GM12873 (cell line): Measurements from ENCODE around the gene CFAP20DC.

ENCODE experiments used
- TF ChIP-seq, protein P1 (sequence below): IDR thresholded peaks from 2 replicates; pipeline ENCODE4 v1.5.1; 2012; ENCODE audit warnings: low read depth, mild to moderate bottlenecking, moderate library complexity, low read length, control low read depth; ENCODE audit not compliant: insufficient read depth; ENCODE audit errors: missing control alignments

The CFAP20DC gene

DNA sequence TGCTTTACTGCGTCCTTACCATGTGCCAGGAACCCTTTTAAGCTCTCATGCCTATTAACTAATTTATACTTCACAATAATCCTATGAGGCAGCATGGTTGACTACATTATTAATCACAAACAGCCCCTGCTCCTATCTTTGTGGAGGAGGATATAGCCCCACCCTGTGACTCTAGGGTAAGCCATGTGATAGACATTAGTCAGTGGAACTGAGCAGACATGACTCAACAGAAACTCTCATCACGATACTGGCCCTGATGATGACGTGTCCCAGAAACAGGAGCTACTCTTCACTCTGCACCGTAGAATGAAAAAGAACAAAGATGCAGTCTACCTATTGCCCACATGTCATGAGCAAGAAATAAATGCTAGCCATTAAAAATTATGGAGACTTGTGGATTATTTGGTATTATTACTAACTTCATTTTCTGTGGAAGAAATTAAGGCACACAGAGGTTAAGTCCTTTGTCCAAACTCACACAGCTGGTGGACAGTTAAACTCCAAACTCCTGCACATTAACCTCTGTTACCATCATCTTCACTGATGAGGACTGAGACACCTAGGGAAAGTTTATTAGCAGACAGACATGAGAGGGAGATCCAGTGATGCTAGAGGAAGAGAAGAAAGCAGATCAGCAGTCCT is 51.2 kb downstream of the CFAP20DC start:
- TF ChIP-seq, protein P1, sequence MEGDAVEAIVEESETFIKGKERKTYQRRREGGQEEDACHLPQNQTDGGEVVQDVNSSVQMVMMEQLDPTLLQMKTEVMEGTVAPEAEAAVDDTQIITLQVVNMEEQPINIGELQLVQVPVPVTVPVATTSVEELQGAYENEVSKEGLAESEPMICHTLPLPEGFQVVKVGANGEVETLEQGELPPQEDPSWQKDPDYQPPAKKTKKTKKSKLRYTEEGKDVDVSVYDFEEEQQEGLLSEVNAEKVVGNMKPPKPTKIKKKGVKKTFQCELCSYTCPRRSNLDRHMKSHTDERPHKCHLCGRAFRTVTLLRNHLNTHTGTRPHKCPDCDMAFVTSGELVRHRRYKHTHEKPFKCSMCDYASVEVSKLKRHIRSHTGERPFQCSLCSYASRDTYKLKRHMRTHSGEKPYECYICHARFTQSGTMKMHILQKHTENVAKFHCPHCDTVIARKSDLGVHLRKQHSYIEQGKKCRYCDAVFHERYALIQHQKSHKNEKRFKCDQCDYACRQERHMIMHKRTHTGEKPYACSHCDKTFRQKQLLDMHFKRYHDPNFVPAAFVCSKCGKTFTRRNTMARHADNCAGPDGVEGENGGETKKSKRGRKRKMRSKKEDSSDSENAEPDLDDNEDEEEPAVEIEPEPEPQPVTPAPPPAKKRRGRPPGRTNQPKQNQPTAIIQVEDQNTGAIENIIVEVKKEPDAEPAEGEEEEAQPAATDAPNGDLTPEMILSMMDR = no peak

DNA sequence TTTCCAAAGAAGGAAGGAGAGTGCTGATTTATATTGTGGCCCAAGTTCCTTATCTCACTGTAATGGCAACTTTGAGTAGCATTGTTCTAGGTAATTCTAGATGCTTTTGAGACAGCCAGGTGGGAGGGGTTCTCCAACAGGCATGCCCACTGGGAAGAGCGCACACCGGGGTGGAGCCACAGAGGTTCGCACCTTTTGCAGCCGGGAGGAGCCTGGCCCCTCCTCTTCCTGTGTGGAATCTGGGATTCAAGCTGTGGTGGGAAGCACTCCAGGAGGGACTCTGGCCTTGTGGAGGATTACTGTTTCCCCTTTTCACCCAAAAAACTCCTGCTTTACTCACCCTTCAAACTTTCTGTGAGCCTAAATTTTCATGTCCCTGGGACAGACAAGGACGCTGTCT is 53.1 kb downstream of the CFAP20DC start:
- TF ChIP-seq, protein P1 = no peak

DNA sequence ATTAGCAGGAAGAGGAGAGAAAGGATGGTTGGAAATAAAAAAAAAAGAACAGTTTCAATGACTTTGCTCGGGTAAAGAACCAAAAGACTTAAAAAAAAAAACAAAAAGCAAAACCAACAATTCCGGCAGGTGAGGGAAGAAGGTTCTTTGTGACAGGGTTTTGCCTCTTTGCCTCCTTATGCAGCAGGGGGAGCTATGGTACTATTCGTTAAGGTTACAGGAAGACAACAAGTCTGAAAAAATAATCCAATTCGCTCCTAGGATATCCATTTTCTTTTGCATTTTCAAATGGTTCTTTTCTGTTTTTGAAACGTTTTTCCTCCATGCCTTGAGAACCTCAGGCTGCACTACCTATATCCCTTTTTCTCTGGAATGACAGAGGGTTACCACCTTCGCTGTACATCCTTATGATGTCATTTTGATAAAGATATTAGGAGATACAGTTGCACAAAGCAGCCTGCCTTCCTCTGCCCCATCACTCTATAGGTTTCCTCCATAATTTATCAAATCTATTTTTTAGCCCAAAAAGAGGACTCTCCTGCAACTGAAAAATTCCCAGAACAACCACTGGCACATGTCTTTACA is 55.0 kb downstream of the CFAP20DC start:
- TF ChIP-seq, protein P1 = peak; percentile 74

DNA sequence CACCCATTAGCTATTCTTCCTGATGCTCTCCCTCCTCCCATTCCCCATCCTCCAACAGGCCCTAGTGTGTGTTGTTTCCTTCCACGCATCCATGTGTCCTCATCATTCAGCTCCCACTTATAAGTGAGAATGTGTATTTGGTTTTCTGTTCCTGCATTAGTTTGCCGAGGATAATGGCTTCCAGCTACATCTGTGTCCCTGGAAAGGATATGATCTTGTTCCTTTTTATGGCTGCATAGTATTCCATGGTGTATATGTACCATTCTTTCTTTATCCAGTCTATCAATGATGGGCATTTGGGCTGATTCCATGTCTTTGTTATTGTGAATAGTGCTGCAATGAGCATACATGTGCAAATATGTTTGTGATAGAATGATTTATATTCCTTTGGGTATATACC is 56.3 kb downstream of the CFAP20DC start:
- TF ChIP-seq, protein P1 = no peak

DNA sequence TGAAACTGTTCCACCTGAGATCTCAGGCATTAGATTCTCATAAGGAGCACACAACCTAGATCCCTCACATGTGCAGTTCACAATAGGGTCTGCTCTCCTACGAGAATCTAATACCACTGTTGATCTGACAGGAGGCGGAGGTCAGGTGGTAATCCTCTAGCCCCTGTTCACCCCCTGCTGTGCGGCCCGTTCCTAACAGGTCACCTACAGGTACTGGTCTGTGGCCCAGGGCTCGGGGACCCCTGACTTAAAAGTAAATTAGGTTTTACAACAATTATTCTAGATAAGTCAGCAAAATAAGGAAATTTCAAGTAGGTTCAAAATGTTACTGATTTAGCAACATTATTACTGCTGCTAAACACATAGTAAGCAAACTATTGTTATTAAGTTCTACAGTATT is 58.2 kb downstream of the CFAP20DC start:
- TF ChIP-seq, protein P1 = no peak

DNA sequence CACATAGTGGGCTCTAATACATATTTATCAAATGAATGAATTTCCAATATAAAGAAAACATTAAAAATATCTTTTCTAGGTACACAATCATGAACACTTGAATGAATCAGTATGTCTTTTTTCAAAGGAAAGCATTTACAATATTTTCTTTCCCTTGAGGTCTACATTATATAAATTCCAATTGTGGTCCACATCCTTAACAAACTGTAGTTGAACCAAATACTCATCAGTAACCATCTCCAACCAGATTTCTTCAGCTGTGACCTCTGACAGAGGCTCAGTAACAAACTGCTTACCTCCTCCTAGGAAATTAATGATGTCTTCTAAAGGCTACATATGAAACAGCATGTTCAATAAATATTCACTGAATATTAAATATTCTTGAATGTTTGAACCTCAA is 58.8 kb downstream of the CFAP20DC start:
- TF ChIP-seq, protein P1 = no peak

DNA sequence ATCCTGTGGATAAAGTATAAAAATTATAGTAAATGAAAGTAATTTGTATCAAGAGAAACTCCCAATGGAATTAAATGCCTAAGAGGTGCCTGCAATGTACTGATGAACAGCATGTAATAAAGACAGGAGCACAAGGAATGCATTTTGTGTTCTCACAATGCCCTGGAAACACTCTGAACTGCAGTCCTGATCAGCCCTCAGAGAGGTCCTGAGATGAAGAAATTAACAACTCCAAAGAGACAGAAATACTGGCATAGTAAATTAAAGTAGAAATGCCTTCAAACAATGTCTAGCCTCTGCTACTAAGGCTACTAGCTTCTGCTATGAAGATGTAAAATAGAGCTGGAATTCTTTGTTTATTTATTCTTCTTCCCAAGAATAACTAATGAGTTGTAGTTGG is 59.9 kb downstream of the CFAP20DC start:
- TF ChIP-seq, protein P1 = no peak

DNA sequence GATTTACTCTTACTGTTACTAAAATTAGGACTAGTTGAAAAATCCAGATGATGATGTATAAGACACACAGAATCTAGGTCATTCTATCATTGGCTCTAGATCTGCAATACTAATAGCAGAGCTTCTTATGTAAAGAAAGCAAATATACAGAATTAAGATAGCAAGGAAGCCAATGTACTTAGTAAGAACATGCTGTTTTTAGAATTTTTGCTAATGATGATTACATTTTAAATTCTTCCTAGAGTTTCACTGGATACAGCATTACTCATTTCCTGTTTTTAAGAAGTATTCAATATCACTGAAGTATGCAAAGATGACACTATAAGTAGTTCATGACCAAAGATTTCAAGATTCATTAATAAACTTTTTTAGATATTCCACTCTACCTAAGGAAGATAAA is 60.7 kb downstream of the CFAP20DC start:
- TF ChIP-seq, protein P1 = no peak
